ENCODE measurements around the gene IL16. TPM values are rescaled to one million over a fixed set of nuclear protein-coding genes. Genes with fewer than 3 reads are reported as not detected.

The IL16 gene
- total and polyA plus RNA-seq, 4 donors = 1.9 to 6.9 (median 4.4) TPM

DNA sequence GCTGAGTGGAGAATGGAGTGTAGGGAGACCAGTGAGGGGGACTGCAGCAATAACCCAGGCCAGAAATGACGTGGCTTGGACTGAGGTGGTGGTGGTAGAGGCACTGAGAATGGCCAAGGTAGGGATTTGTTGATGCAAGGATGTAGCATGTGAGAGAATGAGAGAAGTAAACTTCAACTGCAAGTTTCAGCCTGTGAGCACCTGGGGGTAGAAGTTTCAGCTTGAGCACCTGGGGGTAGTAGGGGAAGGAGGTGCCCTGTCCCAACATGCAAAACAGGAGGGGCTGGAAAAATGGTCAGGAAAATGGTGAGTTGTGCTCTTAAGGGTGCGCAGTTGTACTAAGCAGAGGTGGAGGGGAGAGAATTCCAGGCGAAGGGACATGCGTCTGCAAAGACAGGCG lies 31.0 kb downstream of the IL16 start:
- H3K9me3 ChIP-seq (ENCODE audit: control insufficient read depth in 4 of 4, low read length in 3 of 4) = no peaks in the 10 kb centered on the region
- H3K36me3 ChIP-seq (ENCODE audit: control insufficient read depth in 4 of 4, insufficient read depth in 3 of 4, low read depth in 1 of 4, low read length in 3 of 4) = no peaks in the 10 kb centered on the region
- H3K27me3 ChIP-seq (ENCODE audit: control insufficient read depth in 4 of 4, insufficient read depth in 4 of 4, low read length in 3 of 4) = no peaks in the 10 kb centered on the region
- TF ChIP-seq HNF4A (conservative IDR thresholded peaks at IDR 0.05) (no peak), HNF4G (IDR thresholded peaks at IDR 0.05) (no peak), TAF1 (conservative IDR thresholded peaks at IDR 0.05) (no peak), FOXA1 (IDR thresholded peaks at IDR 0.05) (no peak), RXRA (IDR thresholded peaks at IDR 0.05) (no peak), SP1 (IDR thresholded peaks at IDR 0.05) (no peak), EGR1 (IDR thresholded peaks at IDR 0.05; ENCODE audit: low read depth in 2 of 2) (no peak), RAD21 (IDR thresholded peaks at IDR 0.05) (no peak), GABPA (IDR thresholded peaks at IDR 0.05 in 1 of 2, conservative IDR thresholded peaks at IDR 0.05 in 1 of 2) (no peak)
- TF ChIP-seq, protein P1, sequence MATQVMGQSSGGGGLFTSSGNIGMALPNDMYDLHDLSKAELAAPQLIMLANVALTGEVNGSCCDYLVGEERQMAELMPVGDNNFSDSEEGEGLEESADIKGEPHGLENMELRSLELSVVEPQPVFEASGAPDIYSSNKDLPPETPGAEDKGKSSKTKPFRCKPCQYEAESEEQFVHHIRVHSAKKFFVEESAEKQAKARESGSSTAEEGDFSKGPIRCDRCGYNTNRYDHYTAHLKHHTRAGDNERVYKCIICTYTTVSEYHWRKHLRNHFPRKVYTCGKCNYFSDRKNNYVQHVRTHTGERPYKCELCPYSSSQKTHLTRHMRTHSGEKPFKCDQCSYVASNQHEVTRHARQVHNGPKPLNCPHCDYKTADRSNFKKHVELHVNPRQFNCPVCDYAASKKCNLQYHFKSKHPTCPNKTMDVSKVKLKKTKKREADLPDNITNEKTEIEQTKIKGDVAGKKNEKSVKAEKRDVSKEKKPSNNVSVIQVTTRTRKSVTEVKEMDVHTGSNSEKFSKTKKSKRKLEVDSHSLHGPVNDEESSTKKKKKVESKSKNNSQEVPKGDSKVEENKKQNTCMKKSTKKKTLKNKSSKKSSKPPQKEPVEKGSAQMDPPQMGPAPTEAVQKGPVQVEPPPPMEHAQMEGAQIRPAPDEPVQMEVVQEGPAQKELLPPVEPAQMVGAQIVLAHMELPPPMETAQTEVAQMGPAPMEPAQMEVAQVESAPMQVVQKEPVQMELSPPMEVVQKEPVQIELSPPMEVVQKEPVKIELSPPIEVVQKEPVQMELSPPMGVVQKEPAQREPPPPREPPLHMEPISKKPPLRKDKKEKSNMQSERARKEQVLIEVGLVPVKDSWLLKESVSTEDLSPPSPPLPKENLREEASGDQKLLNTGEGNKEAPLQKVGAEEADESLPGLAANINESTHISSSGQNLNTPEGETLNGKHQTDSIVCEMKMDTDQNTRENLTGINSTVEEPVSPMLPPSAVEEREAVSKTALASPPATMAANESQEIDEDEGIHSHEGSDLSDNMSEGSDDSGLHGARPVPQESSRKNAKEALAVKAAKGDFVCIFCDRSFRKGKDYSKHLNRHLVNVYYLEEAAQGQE (IDR thresholded peaks at IDR 0.05) = no peak
- TF ChIP-seq, protein P2, sequence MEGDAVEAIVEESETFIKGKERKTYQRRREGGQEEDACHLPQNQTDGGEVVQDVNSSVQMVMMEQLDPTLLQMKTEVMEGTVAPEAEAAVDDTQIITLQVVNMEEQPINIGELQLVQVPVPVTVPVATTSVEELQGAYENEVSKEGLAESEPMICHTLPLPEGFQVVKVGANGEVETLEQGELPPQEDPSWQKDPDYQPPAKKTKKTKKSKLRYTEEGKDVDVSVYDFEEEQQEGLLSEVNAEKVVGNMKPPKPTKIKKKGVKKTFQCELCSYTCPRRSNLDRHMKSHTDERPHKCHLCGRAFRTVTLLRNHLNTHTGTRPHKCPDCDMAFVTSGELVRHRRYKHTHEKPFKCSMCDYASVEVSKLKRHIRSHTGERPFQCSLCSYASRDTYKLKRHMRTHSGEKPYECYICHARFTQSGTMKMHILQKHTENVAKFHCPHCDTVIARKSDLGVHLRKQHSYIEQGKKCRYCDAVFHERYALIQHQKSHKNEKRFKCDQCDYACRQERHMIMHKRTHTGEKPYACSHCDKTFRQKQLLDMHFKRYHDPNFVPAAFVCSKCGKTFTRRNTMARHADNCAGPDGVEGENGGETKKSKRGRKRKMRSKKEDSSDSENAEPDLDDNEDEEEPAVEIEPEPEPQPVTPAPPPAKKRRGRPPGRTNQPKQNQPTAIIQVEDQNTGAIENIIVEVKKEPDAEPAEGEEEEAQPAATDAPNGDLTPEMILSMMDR (IDR thresholded peaks at IDR 0.05; ENCODE audit: low read depth, low read length, missing input control) = no peak
- TF ChIP-seq, protein P3, sequence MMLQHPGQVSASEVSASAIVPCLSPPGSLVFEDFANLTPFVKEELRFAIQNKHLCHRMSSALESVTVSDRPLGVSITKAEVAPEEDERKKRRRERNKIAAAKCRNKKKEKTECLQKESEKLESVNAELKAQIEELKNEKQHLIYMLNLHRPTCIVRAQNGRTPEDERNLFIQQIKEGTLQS (IDR thresholded peaks at IDR 0.05) = no peak
- no peak overlapping the region for H3K9ac ChIP-seq (ENCODE audit: low read depth in 1 of 2, low read length in 2 of 2)
- 93% methylated on average over 5 of the region's 5 CpGs for WGBS
- no peak overlapping the region for H3K4me3 ChIP-seq (ENCODE audit: low read depth in 1 of 3, low read length in 3 of 3)
- no peak for DNase-seq (ENCODE audit: low spot score)
- no peaks in the 10 kb centered on the region for H3K4me1 ChIP-seq (ENCODE audit: control insufficient read depth in 4 of 4, insufficient read depth in 4 of 4, low read length in 3 of 4)
- no peak overlapping the region for H3K27ac ChIP-seq (ENCODE audit: low read depth in 1 of 2, low read length in 2 of 2)

DNA sequence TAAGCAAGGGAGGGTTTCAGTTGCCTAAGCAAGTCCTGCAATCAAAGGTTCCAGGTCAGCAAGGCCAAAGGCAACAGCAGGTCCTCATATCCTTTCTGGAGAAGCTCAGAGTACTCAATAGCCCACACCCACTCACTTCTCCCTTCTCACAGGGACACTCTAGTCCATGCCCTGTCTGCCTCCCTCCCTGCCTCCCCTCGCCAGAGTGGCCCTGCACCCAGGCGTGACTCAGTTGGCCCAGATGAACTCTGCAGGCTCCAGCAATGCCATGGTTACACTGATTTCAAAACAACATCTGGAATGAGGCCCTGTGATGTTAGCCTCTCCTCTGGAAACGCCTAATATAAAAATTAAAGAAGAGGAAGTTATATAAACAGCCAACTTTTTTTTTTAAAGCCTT lies 32.9 kb downstream of the IL16 start:
- no peaks in the 10 kb centered on the region for H3K36me3 ChIP-seq (ENCODE audit: control insufficient read depth in 4 of 4, insufficient read depth in 3 of 4, low read depth in 1 of 4, low read length in 3 of 4)
- DNase-seq (ENCODE audit: low spot score) = no peak
- H3K4me1 ChIP-seq (ENCODE audit: control insufficient read depth in 4 of 4, insufficient read depth in 4 of 4, low read length in 3 of 4) = no peaks in the 10 kb centered on the region
- 63% methylated on average over 3 of the region's 3 CpGs for WGBS
- TF ChIP-seq, protein P1 (IDR thresholded peaks at IDR 0.05) = no peak
- TF ChIP-seq EGR1 (IDR thresholded peaks at IDR 0.05; ENCODE audit: low read depth in 2 of 2) = no peak
- TF ChIP-seq, protein P4, sequence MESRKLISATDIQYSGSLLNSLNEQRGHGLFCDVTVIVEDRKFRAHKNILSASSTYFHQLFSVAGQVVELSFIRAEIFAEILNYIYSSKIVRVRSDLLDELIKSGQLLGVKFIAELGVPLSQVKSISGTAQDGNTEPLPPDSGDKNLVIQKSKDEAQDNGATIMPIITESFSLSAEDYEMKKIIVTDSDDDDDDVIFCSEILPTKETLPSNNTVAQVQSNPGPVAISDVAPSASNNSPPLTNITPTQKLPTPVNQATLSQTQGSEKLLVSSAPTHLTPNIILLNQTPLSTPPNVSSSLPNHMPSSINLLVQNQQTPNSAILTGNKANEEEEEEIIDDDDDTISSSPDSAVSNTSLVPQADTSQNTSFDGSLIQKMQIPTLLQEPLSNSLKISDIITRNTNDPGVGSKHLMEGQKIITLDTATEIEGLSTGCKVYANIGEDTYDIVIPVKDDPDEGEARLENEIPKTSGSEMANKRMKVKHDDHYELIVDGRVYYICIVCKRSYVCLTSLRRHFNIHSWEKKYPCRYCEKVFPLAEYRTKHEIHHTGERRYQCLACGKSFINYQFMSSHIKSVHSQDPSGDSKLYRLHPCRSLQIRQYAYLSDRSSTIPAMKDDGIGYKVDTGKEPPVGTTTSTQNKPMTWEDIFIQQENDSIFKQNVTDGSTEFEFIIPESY (IDR thresholded peaks at IDR 0.05) = no peak
- TF ChIP-seq NR2F2 (IDR thresholded peaks at IDR 0.05) = peak; percentile 0
- H3K4me3 ChIP-seq (ENCODE audit: low read depth in 1 of 3, low read length in 3 of 3) = no peak overlapping the region
- no peak overlapping the region for H3K27ac ChIP-seq (ENCODE audit: low read depth in 1 of 2, low read length in 2 of 2)
- H3K9me3 ChIP-seq (ENCODE audit: control insufficient read depth in 4 of 4, low read length in 3 of 4) = no peaks in the 10 kb centered on the region
- no peak overlapping the region for H3K9ac ChIP-seq (ENCODE audit: low read depth in 1 of 2, low read length in 2 of 2)
- H3K27me3 ChIP-seq (ENCODE audit: control insufficient read depth in 4 of 4, insufficient read depth in 4 of 4, low read length in 3 of 4) = no peaks in the 10 kb centered on the region

Data from liver (tissue), 9 donors.